Measurements from ENCODE around the gene MYH10.

MYH10 gene

GRCh38 chr17:8649157-8650118 is 18.9 kb upstream of the MYH10 start:
- Histone ChIP-seq H3K36me3 (ENCODE audit: control insufficient read depth, insufficient read depth, low read length) (no peaks in the 10 kb centered on the region), H3K27ac (ENCODE audit: low read depth, low read length, severe bottlenecking) (no peak overlapping the region), H3K9me3 (ENCODE audit: control insufficient read depth, low read length) (no peaks in the 10 kb centered on the region), H3K4me3 (ENCODE audit: extremely low read depth, insufficient read depth, low read length, poor library complexity, severe bottlenecking) (no peak overlapping the region), H3K4me1 (ENCODE audit: control insufficient read depth, insufficient read depth, low read length, poor library complexity, severe bottlenecking) (no peaks in the 10 kb centered on the region)
- WGBS, 2 experiments (ENCODE audit: insufficient coverage in 2 of 2), result 92 to 96% methylated on average over 14 to 15 of the region's 17 CpGs

- 84 to 97% methylated on average over 4 of the region's 7 CpGs for WGBS, 2 experiments (ENCODE audit: insufficient coverage in 2 of 2)
- Histone ChIP-seq H3K9me3 (ENCODE audit: control insufficient read depth, low read length) (no peaks in the 10 kb centered on the region), H3K27ac (ENCODE audit: low read depth, low read length, severe bottlenecking) (no peak overlapping the region), H3K4me1 (ENCODE audit: control insufficient read depth, insufficient read depth, low read length, poor library complexity, severe bottlenecking) (no peaks in the 10 kb centered on the region), H3K36me3 (ENCODE audit: control insufficient read depth, insufficient read depth, low read length) (no peaks in the 10 kb centered on the region), H3K4me3 (ENCODE audit: extremely low read depth, insufficient read depth, low read length, poor library complexity, severe bottlenecking) (no peak overlapping the region)
Observed at GRCh38 chr17:8647956-8648355, 17.4 kb upstream of the MYH10 start.

GRCh38 chr17:8647202-8647601 is 16.7 kb upstream of the MYH10 start:
- Histone ChIP-seq H3K27ac (ENCODE audit: low read depth, low read length, severe bottlenecking) (no peak overlapping the region), H3K36me3 (ENCODE audit: control insufficient read depth, insufficient read depth, low read length) (no peaks in the 10 kb centered on the region), H3K4me1 (ENCODE audit: control insufficient read depth, insufficient read depth, low read length, poor library complexity, severe bottlenecking) (no peaks in the 10 kb centered on the region), H3K9me3 (ENCODE audit: control insufficient read depth, low read length) (no peaks in the 10 kb centered on the region), H3K4me3 (ENCODE audit: extremely low read depth, insufficient read depth, low read length, poor library complexity, severe bottlenecking) (no peak overlapping the region)
- 91 to 94% methylated on average over 5 to 7 of the region's 7 CpGs for WGBS, 2 experiments (ENCODE audit: insufficient coverage in 2 of 2)

- Histone ChIP-seq H3K4me1 (ENCODE audit: control insufficient read depth, insufficient read depth, low read length, poor library complexity, severe bottlenecking) (no peaks in the 10 kb centered on the region), H3K36me3 (ENCODE audit: control insufficient read depth, insufficient read depth, low read length) (no peaks in the 10 kb centered on the region), H3K27ac (ENCODE audit: low read depth, low read length, severe bottlenecking) (no peak overlapping the region), H3K9me3 (ENCODE audit: control insufficient read depth, low read length) (no peaks in the 10 kb centered on the region), H3K4me3 (ENCODE audit: extremely low read depth, insufficient read depth, low read length, poor library complexity, severe bottlenecking) (no peak overlapping the region)
- 88 to 100% methylated on average over 1 to 3 of the region's 4 CpGs for WGBS, 2 experiments (ENCODE audit: insufficient coverage in 2 of 2)
Observed at GRCh38 chr17:8644507-8644902, 14.0 kb upstream of the MYH10 start.

- H3K36me3 ChIP-seq (ENCODE audit: control insufficient read depth, insufficient read depth, low read length), result no peaks in the 10 kb centered on the region
- no peak overlapping the region for H3K27ac ChIP-seq (ENCODE audit: low read depth, low read length, severe bottlenecking)
- 80 to 81% methylated on average over 9 to 10 of the region's 11 CpGs for WGBS, 2 experiments (ENCODE audit: insufficient coverage in 2 of 2)
- H3K9me3 ChIP-seq (ENCODE audit: control insufficient read depth, low read length), result no peaks in the 10 kb centered on the region
- no peaks in the 10 kb centered on the region for H3K4me1 ChIP-seq (ENCODE audit: control insufficient read depth, insufficient read depth, low read length, poor library complexity, severe bottlenecking)
- H3K4me3 ChIP-seq (ENCODE audit: extremely low read depth, insufficient read depth, low read length, poor library complexity, severe bottlenecking), result no peak overlapping the region
Observed at GRCh38 chr17:8643855-8644506, 13.5 kb upstream of the MYH10 start.

- no peaks in the 10 kb centered on the region for H3K36me3 ChIP-seq (ENCODE audit: control insufficient read depth, insufficient read depth, low read length)
Observed at GRCh38 chr17:8639709-8640108, 9.2 kb upstream of the MYH10 start.

GRCh38 chr17:8632061-8632460 is 1.5 kb upstream of the MYH10 start:
- 33 to 46% methylated on average over 1 of the region's 3 CpGs for WGBS, 2 experiments (ENCODE audit: insufficient coverage in 2 of 2)
- Histone ChIP-seq H3K4me1 (ENCODE audit: control insufficient read depth, insufficient read depth, low read length, poor library complexity, severe bottlenecking) (peaks cover 6% of the 10 kb centered on the region), H3K36me3 (ENCODE audit: control insufficient read depth, insufficient read depth, low read length) (no peaks in the 10 kb centered on the region), H3K4me3 (ENCODE audit: extremely low read depth, insufficient read depth, low read length, poor library complexity, severe bottlenecking) (peak overlapping the region; percentile 99), H3K27ac (ENCODE audit: low read depth, low read length, severe bottlenecking) (peak overlapping the region; percentile 12), H3K9me3 (ENCODE audit: control insufficient read depth, low read length) (no peaks in the 10 kb centered on the region)

More at GRCh38 chr17:8639709-8640108, 9.2 kb upstream of the MYH10 start:
- no peaks in the 10 kb centered on the region for H3K9me3 ChIP-seq (ENCODE audit: control insufficient read depth, low read length)
- no peaks in the 10 kb centered on the region for H3K4me1 ChIP-seq (ENCODE audit: control insufficient read depth, insufficient read depth, low read length, poor library complexity, severe bottlenecking)
- no peak overlapping the region for H3K27ac ChIP-seq (ENCODE audit: low read depth, low read length, severe bottlenecking)
- WGBS, 2 experiments (ENCODE audit: insufficient coverage in 2 of 2), result 83 to 88% methylated on average over 1 of the region's 1 CpG
- no peak overlapping the region for H3K4me3 ChIP-seq (ENCODE audit: extremely low read depth, insufficient read depth, low read length, poor library complexity, severe bottlenecking)

GRCh38 chr17:8631554-8631877 is 991 bp upstream of the MYH10 start:
- Histone ChIP-seq H3K9me3 (ENCODE audit: control insufficient read depth, low read length) (no peaks in the 10 kb centered on the region), H3K4me1 (ENCODE audit: control insufficient read depth, insufficient read depth, low read length, poor library complexity, severe bottlenecking) (peaks cover 6% of the 10 kb centered on the region), H3K4me3 (ENCODE audit: extremely low read depth, insufficient read depth, low read length, poor library complexity, severe bottlenecking) (peak overlapping the region; percentile 99), H3K27ac (ENCODE audit: low read depth, low read length, severe bottlenecking) (peak overlapping the region; percentile 94), H3K36me3 (ENCODE audit: control insufficient read depth, insufficient read depth, low read length) (no peaks in the 10 kb centered on the region)
- 0% methylated on average over 2 to 3 of the region's 13 CpGs for WGBS, 2 experiments (ENCODE audit: insufficient coverage in 2 of 2)

GRCh38 chr17:8630802-8631553 is 453 bp upstream of the MYH10 start:
- H3K4me3 ChIP-seq (ENCODE audit: extremely low read depth, insufficient read depth, low read length, poor library complexity, severe bottlenecking), result peak overlapping the region; percentile 99
- H3K4me1 ChIP-seq (ENCODE audit: control insufficient read depth, insufficient read depth, low read length, poor library complexity, severe bottlenecking), result peaks cover 6% of the 10 kb centered on the region
- no peaks in the 10 kb centered on the region for H3K9me3 ChIP-seq (ENCODE audit: control insufficient read depth, low read length)
- peaks cover 2% of the 10 kb centered on the region for H3K36me3 ChIP-seq (ENCODE audit: control insufficient read depth, insufficient read depth, low read length)
- H3K27ac ChIP-seq (ENCODE audit: low read depth, low read length, severe bottlenecking), result peak overlapping the region; percentile 94
- 0% methylated on average over 65 to 76 of the region's 85 CpGs for WGBS, 2 experiments (ENCODE audit: insufficient coverage in 2 of 2)

GRCh38 chr17:8629371-8630226 is 926 bp downstream of the MYH10 start:
- no peaks in the 10 kb centered on the region for H3K9me3 ChIP-seq (ENCODE audit: control insufficient read depth, low read length)
- peak overlapping the region; percentile 85 for H3K27ac ChIP-seq (ENCODE audit: low read depth, low read length, severe bottlenecking)
- H3K36me3 ChIP-seq (ENCODE audit: control insufficient read depth, insufficient read depth, low read length), result peaks cover 10% of the 10 kb centered on the region
- WGBS, 2 experiments (ENCODE audit: insufficient coverage in 2 of 2), result 0% methylated on average over 39 to 47 of the region's 76 CpGs
- H3K4me1 ChIP-seq (ENCODE audit: control insufficient read depth, insufficient read depth, low read length, poor library complexity, severe bottlenecking), result peaks cover 6% of the 10 kb centered on the region
- H3K4me3 ChIP-seq (ENCODE audit: extremely low read depth, insufficient read depth, low read length, poor library complexity, severe bottlenecking), result peak overlapping the region; percentile 99
